Measurements from ENCODE around the gene NATD1. TPM values are rescaled to one million over a fixed set of nuclear protein-coding genes. Genes with fewer than 3 reads are reported as not detected.
"Not testable (repeated sequence)": the region's sequence is repeated elsewhere in the genome, so short reads cannot be mapped to it uniquely, and the experiment has no call there.

Gene NATD1
- polyA plus RNA-seq, 3 donors, result 12.8 to 17.2 (median 13.6) TPM

- DNase-seq, result no peak
Observed at GRCh38 chr17:21249086-21249795, 4.0 kb downstream of the NATD1 start.

GRCh38 chr17:21248500-21248899, 4.7 kb downstream of the NATD1 start:
- DNase-seq, result no peak

- DNase-seq, result no peak
Observed at GRCh38 chr17:21247552-21248258, 5.5 kb downstream of the NATD1 start.

- no peak for DNase-seq
Observed at GRCh38 chr17:21246698-21247097, 6.5 kb downstream of the NATD1 start.

- DNase-seq, result no peak
Observed at GRCh38 chr17:21245639-21246084, 7.5 kb downstream of the NATD1 start.

- no peak for DNase-seq
Observed at GRCh38 chr17:21243516-21244303, 9.5 kb downstream of the NATD1 start.

GRCh38 chr17:21242780-21243515, 10.3 kb downstream of the NATD1 start:
- DNase-seq, result no peak

GRCh38 chr17:21242026-21242697, 11.0 kb downstream of the NATD1 start:
- DNase-seq, result no peak

GRCh38 chr17:21241564-21241963, 11.6 kb downstream of the NATD1 start:
- DNase-seq, result no peak

GRCh38 chr17:21240369-21241055, 12.7 kb downstream of the NATD1 start:
- DNase-seq, result no peak

GRCh38 chr17:21239680-21240368, 13.4 kb downstream of the NATD1 start:
- DNase-seq, result no peak

- DNase-seq, result no peak
Observed at GRCh38 chr17:21235921-21236320, 17.3 kb downstream of the NATD1 start.

GRCh38 chr17:21233581-21234347, 19.4 kb downstream of the NATD1 start:
- DNase-seq, result no peak

GRCh38 chr17:21232033-21232749, 21.0 kb downstream of the NATD1 start:
- no peak for DNase-seq

- DNase-seq, result no peak
Observed at GRCh38 chr17:21231533-21231932, 21.7 kb downstream of the NATD1 start.

- DNase-seq, result no peak
Observed at GRCh38 chr17:21228845-21229244, 24.4 kb downstream of the NATD1 start.

- DNase-seq, result no peak
Observed at GRCh38 chr17:21228111-21228510, 25.1 kb downstream of the NATD1 start.

- not testable (repeated sequence) for DNase-seq
Observed at GRCh38 chr17:21227277-21227676, 25.9 kb downstream of the NATD1 start.

GRCh38 chr17:21223086-21223485, 30.1 kb downstream of the NATD1 start:
- no peak for DNase-seq

All from renal pelvis (tissue), 4 donors.